Suppressor macrophage treated with lipopolysaccharide for 1 hour (primary cell): ENCODE data around the gene BRINP2.

Experiments
- DNase-seq, 3 donors: peaks; one replicate each; pipeline ENCODE4 v3.0.0-alpha.2; 2020 to 2022

Gene BRINP2

GRCh38 chr1:177227978-177228692 is 57.4 kb downstream of the BRINP2 start:
- DNase-seq, result no peak

DNA sequence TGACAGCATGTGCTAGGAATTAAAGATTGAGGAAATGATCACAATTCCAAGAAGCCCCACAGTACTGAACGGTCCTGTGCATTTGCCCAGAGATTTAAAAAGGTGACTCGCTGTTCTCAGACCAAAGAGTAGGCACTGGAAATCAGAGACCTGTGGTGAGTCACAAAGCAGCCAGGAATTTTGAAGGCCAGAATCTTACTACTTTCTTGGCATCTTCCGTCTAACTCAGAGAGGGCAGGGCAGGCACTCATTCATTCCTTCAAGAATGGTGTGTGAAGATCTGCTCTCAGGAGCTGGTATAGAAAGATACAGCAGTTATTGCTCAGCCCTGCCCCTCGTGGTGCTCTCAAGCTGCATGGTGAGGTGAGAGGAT is 57.9 kb downstream of the BRINP2 start:
- DNase-seq, result no peak

DNA sequence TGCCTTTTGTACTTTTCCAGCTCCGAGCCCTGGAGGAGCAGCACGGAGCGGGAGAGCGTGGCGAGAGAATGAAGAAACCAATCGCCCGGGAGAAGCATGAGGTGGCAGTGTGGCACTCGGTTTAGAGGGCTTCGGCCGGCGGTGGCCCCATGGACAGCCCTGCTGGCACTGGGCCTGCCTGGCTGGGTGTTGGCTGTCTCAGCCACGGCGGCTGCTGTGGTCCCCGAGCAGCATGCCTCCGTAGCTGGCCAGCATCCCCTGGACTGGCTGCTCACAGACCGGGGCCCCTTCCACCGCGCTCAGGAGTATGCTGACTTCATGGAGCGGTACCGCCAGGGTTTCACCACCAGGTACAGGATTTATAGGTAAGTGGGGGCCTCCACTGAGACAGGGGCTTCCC is 59.0 kb downstream of the BRINP2 start:
- DNase-seq, result no peak

- no peak for DNase-seq
Measured at GRCh38 chr1:177230228-177231016, 59.7 kb downstream of the BRINP2 start.

- DNase-seq, result no peak
Measured at GRCh38 chr1:177235350-177235749, 64.6 kb downstream of the BRINP2 start.

- DNase-seq, result no peak
Measured at GRCh38 chr1:177236962-177237361, 66.2 kb downstream of the BRINP2 start.

GRCh38 chr1:177238967-177239366 is 68.2 kb downstream of the BRINP2 start:
- DNase-seq, result no peak

GRCh38 chr1:177239792-177240191 is 69.0 kb downstream of the BRINP2 start:
- DNase-seq, result no peak

DNA sequence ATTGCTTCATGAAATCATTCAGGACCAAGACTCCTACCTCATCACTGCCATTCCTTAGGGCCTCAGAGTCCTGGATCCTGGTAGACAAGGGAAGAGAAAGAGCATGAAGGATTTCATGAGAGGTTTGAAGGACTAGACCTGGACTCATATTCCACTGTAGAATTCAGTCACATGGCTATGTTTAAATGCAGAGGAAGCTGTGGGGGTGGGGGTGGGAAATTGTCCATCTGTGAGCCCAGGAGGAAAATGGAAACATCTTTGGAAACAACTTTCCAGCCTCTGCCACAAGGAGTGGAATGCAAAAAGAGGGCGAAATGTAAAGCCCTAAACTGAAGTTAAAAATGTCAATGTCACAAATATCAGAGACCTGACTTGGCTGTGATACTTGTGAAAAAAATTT is 73.0 kb downstream of the BRINP2 start:
- no peak for DNase-seq

- no peak for DNase-seq
Measured at GRCh38 chr1:177246710-177247580, 76.2 kb downstream of the BRINP2 start.

GRCh38 chr1:177247623-177248176 is 76.9 kb downstream of the BRINP2 start:
- no peak for DNase-seq

- no peak for DNase-seq
Measured at GRCh38 chr1:177248258-177248657, 77.5 kb downstream of the BRINP2 start.

DNA sequence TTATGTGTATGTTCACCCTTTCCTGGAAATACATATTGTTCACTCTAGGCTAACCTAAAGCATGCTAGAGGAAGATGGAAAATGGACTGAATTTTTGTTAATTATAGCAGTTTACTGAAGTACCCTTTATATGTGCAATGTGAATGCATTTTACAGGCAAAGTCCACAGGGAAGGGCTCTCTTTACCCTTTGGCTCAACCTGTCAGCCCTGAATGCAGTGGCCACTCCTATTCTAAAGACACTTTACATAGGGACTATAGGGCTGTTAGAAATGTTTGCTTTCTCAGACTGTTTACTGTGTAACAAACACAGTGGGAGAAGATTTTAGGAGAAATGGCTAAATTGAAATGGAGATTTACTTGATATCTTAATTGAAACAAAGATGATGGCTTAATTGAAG is 78.5 kb downstream of the BRINP2 start:
- DNase-seq, result no peak

GRCh38 chr1:177252877-177253276 is 82.1 kb downstream of the BRINP2 start:
- no peak for DNase-seq

DNA sequence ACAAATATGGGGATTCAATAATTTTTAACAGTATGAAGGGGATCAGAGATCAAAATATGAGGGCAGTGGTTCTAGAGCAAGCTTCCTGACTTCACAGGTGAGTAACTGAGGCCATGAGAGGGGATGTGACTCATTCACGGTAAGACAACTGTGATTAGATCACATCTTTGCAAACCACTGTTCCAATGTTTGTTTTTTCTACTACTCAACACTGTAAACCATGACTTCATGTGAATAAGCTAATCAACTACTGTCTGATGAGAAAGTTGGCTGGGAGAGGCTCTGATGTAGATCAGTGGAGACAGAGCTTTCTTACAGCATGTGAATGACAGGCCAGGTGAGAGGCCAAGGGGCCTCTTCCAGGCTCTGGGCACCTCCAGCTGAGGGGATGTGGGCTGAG is 84.7 kb downstream of the BRINP2 start:
- no peak for DNase-seq

DNA sequence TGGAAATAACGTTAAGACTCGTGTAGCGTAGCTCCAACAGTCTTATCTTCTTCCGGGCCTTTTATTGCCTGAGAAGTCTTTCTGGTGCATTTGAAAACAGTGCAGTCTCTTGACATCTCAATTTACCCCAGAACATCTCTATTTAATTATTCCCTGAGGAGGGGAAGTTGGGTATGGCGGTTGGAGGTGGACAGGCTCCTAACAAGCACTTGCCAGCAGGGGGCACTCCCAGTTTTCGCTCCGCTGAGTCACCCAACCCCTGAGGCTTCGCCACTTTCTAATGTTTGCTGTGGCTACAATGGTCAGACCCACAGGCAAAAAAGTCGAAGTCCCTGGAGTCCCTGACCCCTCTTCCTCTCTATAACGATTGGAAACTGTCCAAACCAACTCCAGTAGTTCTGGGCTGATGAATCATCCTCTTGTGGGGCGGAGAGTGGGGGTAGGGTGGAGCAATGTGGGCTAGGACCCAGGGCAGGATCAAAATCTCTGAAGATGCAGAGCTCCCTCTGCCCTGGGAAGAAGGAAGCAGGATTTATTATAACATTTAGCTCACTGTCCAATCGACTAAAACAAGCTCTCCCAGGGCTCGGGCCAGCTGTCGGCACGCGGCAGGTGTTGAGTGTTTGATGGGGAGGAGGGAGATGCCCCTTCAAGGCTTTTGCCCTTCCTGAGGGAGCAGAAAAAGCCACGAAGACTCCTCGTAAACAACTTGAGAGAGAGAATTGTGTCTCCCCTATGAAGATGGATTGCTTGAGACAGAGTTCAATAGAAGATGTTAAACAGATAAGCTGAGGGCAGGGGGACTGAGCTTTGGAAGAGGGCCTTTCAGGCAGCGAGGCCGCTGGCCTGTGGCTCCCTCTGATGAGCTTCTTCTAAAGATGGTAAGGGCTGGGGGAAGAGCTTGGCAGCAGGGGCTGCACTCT is 85.7 kb downstream of the BRINP2 start:
- peak; percentile 18 to 38 (median 28) for DNase-seq

DNA sequence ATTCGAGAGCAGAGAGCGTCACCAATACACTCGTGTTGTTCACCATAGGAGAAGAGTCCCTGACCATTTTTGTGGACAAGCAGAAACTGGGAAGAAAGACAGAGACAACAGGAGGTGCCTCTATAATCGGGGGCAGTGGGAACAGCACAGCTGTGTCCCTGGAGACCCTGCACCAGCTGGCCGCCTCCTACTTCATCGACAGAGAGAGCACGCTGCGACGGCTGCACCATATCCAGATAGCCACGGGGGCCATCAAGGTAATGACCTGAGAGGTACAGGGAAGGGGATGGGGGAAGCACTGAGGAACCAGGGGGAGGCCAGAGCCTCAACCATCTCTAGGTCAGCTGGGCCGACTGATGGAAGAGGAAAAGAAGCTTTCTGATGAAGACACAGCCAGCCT is 86.4 kb downstream of the BRINP2 start:
- DNase-seq, result no peak

- DNase-seq, result no peak
Measured at GRCh38 chr1:177257576-177257975, 86.8 kb downstream of the BRINP2 start.

DNA sequence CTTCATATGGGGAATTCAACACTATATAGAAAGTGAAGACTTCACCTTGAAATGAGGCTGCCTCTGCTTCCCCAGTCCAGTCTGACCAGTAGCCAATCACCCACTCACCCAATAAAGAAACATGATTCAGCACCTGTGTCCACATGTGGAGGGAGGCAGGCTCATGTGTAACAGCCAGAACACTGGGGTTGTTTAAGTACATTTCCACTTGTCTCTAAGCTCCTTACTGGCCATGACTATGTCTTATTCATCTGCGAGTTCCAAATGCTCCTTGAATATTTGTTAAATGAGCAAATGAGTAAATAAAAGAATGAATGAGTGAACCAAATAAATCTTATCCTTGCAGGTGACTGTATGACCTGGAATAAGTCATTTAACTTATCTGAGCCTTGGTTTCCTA is 100.1 kb downstream of the BRINP2 start:
- no peak for DNase-seq

GRCh38 chr1:177273141-177273540 is 102.4 kb downstream of the BRINP2 start:
- DNase-seq, result no peak

DNA sequence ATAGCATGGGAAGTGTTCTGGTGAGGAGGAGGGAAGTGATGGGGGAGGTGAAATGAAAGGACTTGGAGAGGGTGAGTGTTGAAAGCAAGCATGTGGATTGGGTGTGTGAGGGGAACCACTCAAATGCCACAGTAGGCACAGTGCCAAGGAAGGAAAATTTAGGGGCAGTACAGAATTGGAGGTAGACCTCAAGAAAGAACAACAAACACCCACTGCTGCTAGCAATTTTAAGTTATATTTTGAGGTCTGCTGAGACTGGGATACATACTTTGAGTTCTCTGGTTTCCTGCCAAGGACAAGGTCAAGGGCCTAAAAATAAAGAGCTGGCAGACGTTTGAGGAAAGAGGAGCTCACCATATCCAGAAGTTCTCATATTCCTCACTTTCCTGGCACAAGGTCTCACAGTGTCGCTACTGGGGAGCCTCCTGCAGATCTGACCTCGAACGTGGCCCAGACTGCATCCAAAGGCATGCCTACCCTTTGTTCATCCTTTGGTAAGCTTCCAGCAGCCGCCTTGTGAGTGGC is 104.0 kb downstream of the BRINP2 start:
- DNase-seq, result no peak

- no peak for DNase-seq
Measured at GRCh38 chr1:177275736-177276135, 105.0 kb downstream of the BRINP2 start.
